Lower leg skin (tissue), 3 donors: ENCODE data around the gene OSTM1.

ENCODE experiments used
- POLR2A ChIP-seq, 2 donors: fragments of 450-650 bp; IDR thresholded peaks; one replicate each; pipeline ENCODE4 v1.6.1; 2016 to 2017; ENCODE audit warnings: antibody characterized with exemption in 2 of 2, mild to moderate bottlenecking in 1 of 2, moderate library complexity in 1 of 2
- TF ChIP-seq, protein P1 (sequence below), 3 donors: fragments of 450-650 bp; IDR thresholded peaks; one replicate each; pipeline ENCODE4 v1.5.1; 2016; ENCODE audit warnings: antibody characterized with exemption in 3 of 3, mild to moderate bottlenecking in 3 of 3, moderate library complexity in 2 of 3

- TF ChIP-seq, protein P1, sequence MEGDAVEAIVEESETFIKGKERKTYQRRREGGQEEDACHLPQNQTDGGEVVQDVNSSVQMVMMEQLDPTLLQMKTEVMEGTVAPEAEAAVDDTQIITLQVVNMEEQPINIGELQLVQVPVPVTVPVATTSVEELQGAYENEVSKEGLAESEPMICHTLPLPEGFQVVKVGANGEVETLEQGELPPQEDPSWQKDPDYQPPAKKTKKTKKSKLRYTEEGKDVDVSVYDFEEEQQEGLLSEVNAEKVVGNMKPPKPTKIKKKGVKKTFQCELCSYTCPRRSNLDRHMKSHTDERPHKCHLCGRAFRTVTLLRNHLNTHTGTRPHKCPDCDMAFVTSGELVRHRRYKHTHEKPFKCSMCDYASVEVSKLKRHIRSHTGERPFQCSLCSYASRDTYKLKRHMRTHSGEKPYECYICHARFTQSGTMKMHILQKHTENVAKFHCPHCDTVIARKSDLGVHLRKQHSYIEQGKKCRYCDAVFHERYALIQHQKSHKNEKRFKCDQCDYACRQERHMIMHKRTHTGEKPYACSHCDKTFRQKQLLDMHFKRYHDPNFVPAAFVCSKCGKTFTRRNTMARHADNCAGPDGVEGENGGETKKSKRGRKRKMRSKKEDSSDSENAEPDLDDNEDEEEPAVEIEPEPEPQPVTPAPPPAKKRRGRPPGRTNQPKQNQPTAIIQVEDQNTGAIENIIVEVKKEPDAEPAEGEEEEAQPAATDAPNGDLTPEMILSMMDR (IDR thresholded peaks at IDR 0.05): no peak
- no peak for TF ChIP-seq POLR2A (IDR thresholded peaks at IDR 0.05)
Observed at GRCh38 chr6:107999341-107999740, 75.2 kb downstream of the OSTM1 start.
